CD8-positive, alpha-beta memory T cell (primary cell): Measurements from ENCODE around the gene PRELID3B. TPM values are rescaled to one million over a fixed set of nuclear protein-coding genes. Genes with fewer than 3 reads are reported as not detected.

Experiments
- CTCF ChIA-PET: fragments of 350-600 bp; sonication (Branson Sonifier 250); formaldehyde crosslinking; loops from one replicate; lab custom pipeline; 2021; ENCODE audit warnings: antibody characterized with exemption; lab: Charles Lee
- POLR2A ChIA-PET: fragments of 350-600 bp; sonication (Branson Sonifier 250); formaldehyde crosslinking; loops from one replicate; lab custom pipeline; 2021; ENCODE audit warnings: antibody characterized with exemption; lab: Charles Lee
- DNase-seq, 5 donors: peaks; one replicate each; pipeline versions ENCODE4 v3.0.0 to v3.0.0-alpha.2; 2020 to 2022; ENCODE audit warnings: mixed read lengths in 1 of 5
- H3K27ac ChIP-seq: one replicate; pipeline ENCODE4 v1.7.0; 2013; ENCODE audit warnings: low read depth, mild to moderate bottlenecking, low read length, moderate library complexity
- H3K27me3 ChIP-seq: 2 replicates; pipeline ENCODE4 v1.7.0; 2013; ENCODE audit warnings: low read length, mild to moderate bottlenecking; ENCODE audit not compliant: insufficient read depth, poor library complexity, severe bottlenecking
- H3K36me3 ChIP-seq: 2 replicates; pipeline ENCODE4 v1.7.0; 2013; ENCODE audit warnings: mild to moderate bottlenecking, low read length, moderate library complexity; ENCODE audit not compliant: insufficient read depth
- H3K4me1 ChIP-seq: 2 replicates; pipeline ENCODE4 v1.7.0; 2013; ENCODE audit warnings: mild to moderate bottlenecking, low read length, moderate library complexity; ENCODE audit not compliant: insufficient read depth
- H3K4me3 ChIP-seq: 2 replicates; pipeline ENCODE4 v1.7.0; 2013; ENCODE audit warnings: mild to moderate bottlenecking, low read length
- H3K9me3 ChIP-seq: 2 replicates; pipeline ENCODE4 v1.7.0; 2013; ENCODE audit warnings: mild to moderate bottlenecking, low read length
- H3K27ac Mint-ChIP-seq, 8 donors: one replicate each; pipeline ENCODE4 v1.8.0; 2020 to 2021; ENCODE audit warnings: mixed read lengths in 8 of 8, mild to moderate bottlenecking in 6 of 8, inconsistent platforms in 3 of 8, moderate library complexity in 3 of 8
- H3K27me3 Mint-ChIP-seq, 2 donors: one replicate each; pipeline ENCODE4 v1.8.0; 2020 to 2021; ENCODE audit warnings: mixed read lengths in 2 of 2, mild to moderate bottlenecking in 1 of 2, moderate library complexity in 1 of 2
- H3K36me3 Mint-ChIP-seq, 3 donors: one replicate each; pipeline ENCODE4 v1.8.0; 2020 to 2021; ENCODE audit warnings: mixed read lengths in 3 of 3, inconsistent platforms in 1 of 3, mild to moderate bottlenecking in 1 of 3
- H3K4me1 Mint-ChIP-seq, 3 donors: one replicate each; pipeline ENCODE4 v1.8.0; 2020 to 2021; ENCODE audit warnings: mixed read lengths in 3 of 3, inconsistent platforms in 1 of 3, mild to moderate bottlenecking in 1 of 3
- H3K4me3 Mint-ChIP-seq, 7 donors: one replicate each; pipeline ENCODE4 v1.8.0; 2020 to 2021; ENCODE audit warnings: mixed read lengths in 7 of 7, mild to moderate bottlenecking in 6 of 7, moderate library complexity in 4 of 7, inconsistent platforms in 2 of 7
- H3K9me3 Mint-ChIP-seq, 5 donors: one replicate each; pipeline ENCODE4 v1.8.0; 2020 to 2022; ENCODE audit warnings: mixed read lengths in 5 of 5, mild to moderate bottlenecking in 3 of 5, moderate library complexity in 2 of 5, inconsistent platforms in 1 of 5
- polyA plus RNA-seq: library from polyadenylated mRNA; unstranded; fragments of 300-500 nt; fragmentation: Illumina TruSeq; gene quantifications from one replicate; pipeline ENCODE4 v1.2.3, GENCODE V29; 2021
- total RNA-seq, 2 experiments: library from RNA; stranded (reverse); gene quantifications; one replicate each; pipeline ENCODE4 v1.2.3, GENCODE V29; 2021

Gene PRELID3B
- total and polyA plus RNA-seq, 3 experiments from 2014 or later, result 33.8 to 141 (median 127) TPM

GRCh38 chr20:58984691-58985090, 57.9 kb downstream of the PRELID3B start:
- Mint-ChIP-seq H3K36me3 (peaks cover 5 to 49% (median 10%) of the 10 kb centered on the region in 3 donors), H3K4me1 (peaks cover 45 to 53% (median 50%) of the 10 kb centered on the region in 3 donors), H3K9me3 (no peaks in the 10 kb centered on the region), H3K27me3 (peaks cover 0 to 7% of the 10 kb centered on the region in 2 donors), H3K27ac (peak overlapping the region in 6 of 8 donors; percentile 30 to 95 (median 74)), H3K4me3 (peak overlapping the region in 1 of 7 donors; percentile 1)
- no peak overlapping the region for H3K27ac ChIP-seq
- H3K4me1 ChIP-seq, result peaks cover 30% of the 10 kb centered on the region
- DNase-seq, result no peak
- no peaks in the 10 kb centered on the region for H3K27me3 ChIP-seq
- H3K36me3 ChIP-seq, result peaks cover 34% of the 10 kb centered on the region
- POLR2A ChIA-PET, result no interaction called here
- CTCF ChIA-PET, result interaction anchor here (1.4 kb wide), 1 partner anchor 237 kb away, joined by 4 read pairs; no protein-coding TSS in a partner anchor
- H3K9me3 ChIP-seq, result no peaks in the 10 kb centered on the region
- no peak overlapping the region for H3K4me3 ChIP-seq

Other genes with a start within 250 kb of the PRELID3B start
- under 1 TPM; 0.55 to 0.68 TPM for gene GNAS-AS1, start 191.9 kb downstream of the PRELID3B start, total RNA-seq
- gene GNAS-AS1, start 191.9 kb downstream of the PRELID3B start, polyA plus RNA-seq, result not detected
- gene GNAS, start 190.1 kb downstream of the PRELID3B start, total RNA-seq, result 100 to 1,000 TPM; 637 to 666 TPM
- 218 TPM for gene GNAS, start 190.1 kb downstream of the PRELID3B start, polyA plus RNA-seq
- gene NELFCD, start 61.5 kb downstream of the PRELID3B start, total RNA-seq, result 100 to 1,000 TPM; 101 to 108 TPM
- gene NELFCD, start 61.5 kb downstream of the PRELID3B start, polyA plus RNA-seq, result 78.1 TPM
- gene CTSZ, start 35.5 kb downstream of the PRELID3B start, total RNA-seq, result 10 to 100 TPM; 35.3 to 36.0 TPM
- gene CTSZ, start 35.5 kb downstream of the PRELID3B start, polyA plus RNA-seq, result 1.5 TPM
- gene TUBB1, start 23.4 kb downstream of the PRELID3B start, total RNA-seq, result not detected
- 0.10 TPM for gene TUBB1, start 23.4 kb downstream of the PRELID3B start, polyA plus RNA-seq
- gene ATP5F1E, start 10.5 kb downstream of the PRELID3B start, total RNA-seq, result 100 to 1,000 TPM in 1 of 2 experiments, 10 to 100 TPM in 1; 98.1 to 102 TPM
- 95.0 TPM for gene ATP5F1E, start 10.5 kb downstream of the PRELID3B start, polyA plus RNA-seq
- gene ZNF831, start 121.0 kb upstream of the PRELID3B start, total RNA-seq, result 1 to 10 TPM; 6.4 to 6.9 TPM
- 12.1 TPM for gene ZNF831, start 121.0 kb upstream of the PRELID3B start, polyA plus RNA-seq